B cell (primary cell): ENCODE measurements around the gene ZIC4.

Experiments used
- EZH2 ChIP-seq: IDR thresholded peaks from 2 replicates; pipeline ENCODE4 v1.6.1; 2012; ENCODE audit warnings: borderline replicate concordance, low read depth, mild to moderate bottlenecking, moderate library complexity, low read length; ENCODE audit not compliant: insufficient read depth, poor library complexity, severe bottlenecking
- TF ChIP-seq, protein P1 (sequence below): fragments of 200-600 bp; IDR thresholded peaks from one replicate; pipeline ENCODE4 v1.8.0; 2022; ENCODE audit warnings: antibody characterized with exemption, mild to moderate bottlenecking

DNA sequence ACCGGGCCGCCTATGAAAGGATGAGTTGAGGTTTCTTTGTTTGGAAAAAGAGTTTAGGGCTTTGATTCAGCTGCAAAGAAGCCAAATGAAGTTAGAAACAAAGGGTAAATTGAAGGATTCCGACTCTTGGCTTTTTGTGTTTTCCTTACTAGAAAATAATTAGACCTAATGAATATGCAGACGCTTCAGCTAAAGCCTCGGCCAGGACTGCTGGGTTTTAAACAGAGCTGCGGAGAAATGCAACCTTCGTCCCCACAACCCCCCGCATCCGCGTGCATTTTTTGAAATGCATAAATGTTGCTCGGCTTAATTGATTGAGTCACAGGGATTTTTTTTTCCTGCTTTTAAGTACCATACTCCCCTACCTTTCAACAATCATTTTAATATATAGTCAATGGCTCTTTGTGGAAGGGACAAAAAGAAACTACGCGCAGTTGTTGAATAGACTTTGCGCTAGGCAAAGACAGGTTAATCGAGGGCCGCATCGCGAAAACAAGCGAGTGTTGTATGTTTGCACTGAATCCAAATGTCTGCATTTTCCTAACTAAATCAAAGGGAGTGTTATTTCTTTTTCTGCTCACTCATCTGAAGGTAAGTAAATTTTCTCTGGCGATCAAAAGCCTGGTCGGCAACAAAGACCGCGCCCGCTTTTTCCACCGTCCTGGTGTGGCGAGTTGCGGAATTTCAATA, 1.3 kb upstream of the ZIC4 start:
- no peak for TF ChIP-seq EZH2
- TF ChIP-seq, protein P1, sequence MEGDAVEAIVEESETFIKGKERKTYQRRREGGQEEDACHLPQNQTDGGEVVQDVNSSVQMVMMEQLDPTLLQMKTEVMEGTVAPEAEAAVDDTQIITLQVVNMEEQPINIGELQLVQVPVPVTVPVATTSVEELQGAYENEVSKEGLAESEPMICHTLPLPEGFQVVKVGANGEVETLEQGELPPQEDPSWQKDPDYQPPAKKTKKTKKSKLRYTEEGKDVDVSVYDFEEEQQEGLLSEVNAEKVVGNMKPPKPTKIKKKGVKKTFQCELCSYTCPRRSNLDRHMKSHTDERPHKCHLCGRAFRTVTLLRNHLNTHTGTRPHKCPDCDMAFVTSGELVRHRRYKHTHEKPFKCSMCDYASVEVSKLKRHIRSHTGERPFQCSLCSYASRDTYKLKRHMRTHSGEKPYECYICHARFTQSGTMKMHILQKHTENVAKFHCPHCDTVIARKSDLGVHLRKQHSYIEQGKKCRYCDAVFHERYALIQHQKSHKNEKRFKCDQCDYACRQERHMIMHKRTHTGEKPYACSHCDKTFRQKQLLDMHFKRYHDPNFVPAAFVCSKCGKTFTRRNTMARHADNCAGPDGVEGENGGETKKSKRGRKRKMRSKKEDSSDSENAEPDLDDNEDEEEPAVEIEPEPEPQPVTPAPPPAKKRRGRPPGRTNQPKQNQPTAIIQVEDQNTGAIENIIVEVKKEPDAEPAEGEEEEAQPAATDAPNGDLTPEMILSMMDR, result no peak
